CD4-positive, alpha-beta T cell treated with Interleukin-2 at 100 ng/mL for 4 hours (primary cell): ENCODE data around the gene PNMA1.

ENCODE experiments used
- DNase-seq: peaks from one replicate; pipeline ENCODE4 v3.0.0-alpha.2; 2020; ENCODE audit warnings: low spot score

Gene PNMA1

DNA sequence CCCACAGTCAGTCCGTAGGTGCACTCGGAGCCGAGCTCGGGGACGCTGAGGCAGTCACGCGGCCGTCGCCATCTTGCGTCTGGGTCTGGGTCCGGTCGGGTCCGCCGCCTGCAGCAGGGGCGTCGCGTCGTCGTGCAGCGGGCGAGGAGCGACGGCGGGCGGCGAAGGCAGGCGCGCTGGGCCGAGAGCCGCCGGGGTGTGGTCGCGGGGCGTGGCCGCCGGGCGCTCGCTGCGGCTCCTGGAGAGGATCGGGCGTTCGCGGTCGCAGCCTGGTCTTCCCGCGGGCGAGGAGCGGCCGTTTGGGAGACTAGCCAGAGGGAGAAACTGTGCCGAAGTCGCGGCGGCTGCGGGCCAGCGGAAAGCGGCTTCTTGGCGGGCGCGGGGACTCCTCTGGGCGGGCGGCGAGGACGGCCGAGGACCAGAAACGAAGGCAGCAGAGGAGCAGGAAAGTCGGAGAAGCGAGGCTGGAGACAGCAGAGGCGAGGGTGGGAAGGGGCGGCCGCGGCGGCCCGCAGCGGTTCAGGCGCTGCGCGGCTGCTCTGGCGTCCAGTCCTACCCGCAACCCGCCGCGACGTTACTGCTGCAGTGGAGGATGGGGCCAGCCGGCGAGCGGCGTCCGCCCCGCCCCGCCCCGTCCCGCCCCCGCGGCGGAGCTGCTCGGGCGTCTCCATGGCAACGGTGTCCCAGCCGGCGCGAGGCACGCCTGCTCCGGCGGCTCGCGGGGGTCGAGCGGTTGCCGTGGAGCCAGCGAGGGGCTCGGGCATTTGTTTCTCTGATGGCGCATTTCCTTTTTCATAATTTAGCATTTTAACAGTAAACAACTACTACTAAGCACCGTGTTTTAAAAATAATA lies at the start of gene PNMA1:
Gene PNMA1 (minus strand): TSS at position 582 of the 853 bp plus-strand sequence. CDS start 745 bp downstream, outside the sequence.
- peak; percentile 84 for DNase-seq

- no peak for DNase-seq
Measured at GRCh38 chr14:73763396-73763795, 49.2 kb upstream of the PNMA1 start.

GRCh38 chr14:73762375-73762822 lies 48.2 kb upstream of the PNMA1 start:
- DNase-seq = peak; percentile 35

DNA sequence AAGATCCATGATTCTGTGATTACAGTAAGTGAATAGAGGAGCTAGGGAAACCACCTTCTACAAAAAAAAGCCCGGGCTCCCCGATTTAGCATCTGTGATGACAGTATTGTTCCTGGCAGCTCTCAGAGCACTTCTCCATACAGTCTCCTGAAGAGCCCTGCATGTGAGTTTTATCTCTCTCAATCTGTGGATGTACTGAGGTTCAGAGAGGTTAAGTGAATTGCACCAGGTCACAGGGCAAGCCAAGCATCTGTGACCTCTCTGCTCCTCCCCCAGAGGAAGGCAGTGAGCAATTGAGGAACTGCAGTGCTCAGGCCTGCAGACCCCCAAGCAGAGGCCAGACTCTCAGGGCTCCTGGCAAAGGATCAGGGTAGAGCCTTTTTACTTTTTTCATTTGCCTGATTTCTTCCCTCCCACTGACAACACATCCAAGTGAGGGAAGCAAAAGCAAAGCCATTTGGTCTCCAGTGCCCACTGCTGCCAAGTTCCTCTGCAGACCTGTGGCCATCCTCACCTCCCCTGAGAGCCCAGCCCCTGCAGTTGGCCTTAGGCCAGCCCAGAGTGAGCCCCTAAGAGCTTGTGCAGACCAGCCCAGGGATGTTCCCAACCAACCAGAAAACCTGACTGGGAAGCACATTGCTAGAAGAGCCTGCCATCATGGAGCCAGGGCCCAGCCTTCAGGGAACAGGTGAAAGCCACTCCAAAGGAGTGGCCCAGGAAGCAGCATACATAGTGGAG lies 47.6 kb upstream of the PNMA1 start:
- no peak for DNase-seq

DNA sequence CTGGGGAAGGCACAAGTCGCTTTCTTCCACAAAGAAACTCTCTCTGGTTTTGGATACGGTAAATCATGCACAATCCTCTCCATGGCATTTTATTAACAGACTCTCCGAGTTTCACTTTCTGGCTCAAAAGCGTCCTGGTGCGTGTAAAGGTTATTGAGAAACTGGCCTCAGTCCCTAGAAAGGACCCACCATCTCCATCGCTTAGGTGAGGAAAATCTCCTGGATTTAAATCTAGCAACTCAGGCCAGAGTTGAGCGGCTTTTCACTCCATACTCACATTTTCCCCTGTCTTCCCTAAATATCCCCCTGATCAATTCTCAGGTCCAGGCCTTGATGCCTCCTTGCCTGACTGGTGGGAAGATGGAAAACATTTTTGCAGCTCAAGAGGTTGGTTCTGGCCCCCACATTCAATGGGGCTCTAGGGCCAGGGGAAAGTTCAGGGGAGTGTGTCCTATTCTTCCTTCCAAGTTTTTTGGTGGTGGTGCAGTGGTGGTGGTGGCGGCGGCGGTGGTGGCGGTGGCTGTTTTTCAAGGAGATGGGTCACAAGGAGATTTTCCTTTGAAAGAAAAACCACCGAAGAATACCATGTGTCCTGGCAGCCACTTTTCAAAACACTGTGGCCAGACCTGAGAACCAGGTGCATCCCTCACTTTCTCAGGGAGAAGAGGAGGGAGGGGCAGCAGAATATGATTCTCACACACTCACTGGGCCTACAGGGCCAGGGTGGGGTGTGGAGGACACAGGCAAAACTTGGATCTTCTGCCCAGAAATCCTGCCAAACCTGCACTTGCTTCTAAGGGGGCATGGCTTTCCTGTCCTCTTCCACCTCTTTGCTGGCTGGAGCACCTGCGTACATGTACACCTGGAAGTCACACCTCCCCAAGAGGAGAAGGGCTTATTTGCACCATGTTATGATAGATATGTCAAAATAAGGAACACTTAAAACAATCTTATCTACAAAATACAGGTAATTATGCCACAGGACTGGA lies 46.7 kb upstream of the PNMA1 start:
- DNase-seq = no peak

GRCh38 chr14:73759714-73760597 lies 45.8 kb upstream of the PNMA1 start:
- DNase-seq = peak; percentile 95

GRCh38 chr14:73759183-73759713 lies 45.1 kb upstream of the PNMA1 start:
- peak; percentile 50 for DNase-seq

- peak; percentile 64 for DNase-seq
Measured at GRCh38 chr14:73758392-73759182, 44.4 kb upstream of the PNMA1 start.

- DNase-seq = no peak
Measured at GRCh38 chr14:73757876-73758391, 43.8 kb upstream of the PNMA1 start.

- DNase-seq = no peak
Measured at GRCh38 chr14:73757381-73757780, 43.2 kb upstream of the PNMA1 start.

GRCh38 chr14:73755434-73756014 lies 41.3 kb upstream of the PNMA1 start:
- no peak for DNase-seq

DNA sequence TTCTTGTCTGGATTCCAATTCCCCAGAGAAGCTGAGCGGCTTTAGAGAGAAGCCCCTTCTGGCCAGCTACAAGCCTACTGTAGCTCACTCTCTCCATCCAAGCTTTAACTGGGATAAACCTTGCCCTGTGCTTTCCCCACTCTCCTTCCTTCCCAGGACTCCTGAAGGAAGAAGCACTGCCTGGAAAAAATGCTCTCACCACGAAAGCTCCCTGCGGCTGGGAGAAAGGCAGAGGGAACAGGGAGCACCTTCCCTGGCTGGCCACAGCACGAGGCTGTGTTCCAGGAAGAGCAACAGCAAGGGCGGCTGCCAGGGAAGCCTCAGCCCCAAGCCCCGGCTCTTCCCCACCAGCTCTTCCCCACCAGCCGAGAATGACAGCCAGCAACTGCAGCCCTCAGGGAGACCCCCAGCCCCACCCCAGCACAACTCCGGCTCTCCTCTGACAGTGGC lies 40.8 kb upstream of the PNMA1 start:
- no peak for DNase-seq

- DNase-seq = no peak
Measured at GRCh38 chr14:73753887-73754795, 40.0 kb upstream of the PNMA1 start.

DNA sequence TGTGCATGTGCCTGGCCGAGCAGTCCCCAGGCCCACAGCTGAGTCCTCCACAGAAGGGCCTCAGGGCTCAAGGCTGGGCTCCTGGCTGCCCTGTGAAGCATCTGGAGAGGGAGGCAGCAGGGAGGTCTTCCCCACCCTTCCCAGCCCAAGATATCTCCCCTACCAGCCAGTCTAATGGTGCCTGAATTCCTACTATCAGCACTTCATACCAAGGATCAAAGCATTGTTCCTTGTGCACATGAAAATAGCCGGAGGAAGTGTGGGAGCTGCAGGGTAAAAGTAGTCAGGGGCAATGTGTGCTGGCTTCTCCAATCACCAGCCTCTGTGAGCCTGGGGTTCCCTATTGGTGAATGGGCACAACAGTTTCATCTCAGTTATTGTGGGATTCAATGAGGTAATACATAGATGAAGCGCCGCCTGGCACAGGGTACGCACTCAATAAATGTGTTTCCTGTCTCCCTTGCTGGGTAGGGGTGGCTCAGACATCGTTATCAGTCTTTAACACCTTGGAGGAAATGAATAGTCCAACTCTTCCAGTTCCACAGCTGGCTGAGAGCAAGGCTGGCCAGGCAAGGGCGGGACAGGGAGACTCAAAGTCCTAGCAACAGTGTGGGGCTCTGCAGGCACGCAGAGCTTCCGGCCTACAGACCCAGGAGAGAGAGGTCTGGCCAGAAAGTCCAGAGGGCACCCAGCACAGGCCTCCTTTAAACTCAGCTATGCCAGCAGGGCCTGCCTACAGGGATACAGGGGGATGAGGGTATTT lies 39.1 kb upstream of the PNMA1 start:
- DNase-seq = peak; percentile 33

DNA sequence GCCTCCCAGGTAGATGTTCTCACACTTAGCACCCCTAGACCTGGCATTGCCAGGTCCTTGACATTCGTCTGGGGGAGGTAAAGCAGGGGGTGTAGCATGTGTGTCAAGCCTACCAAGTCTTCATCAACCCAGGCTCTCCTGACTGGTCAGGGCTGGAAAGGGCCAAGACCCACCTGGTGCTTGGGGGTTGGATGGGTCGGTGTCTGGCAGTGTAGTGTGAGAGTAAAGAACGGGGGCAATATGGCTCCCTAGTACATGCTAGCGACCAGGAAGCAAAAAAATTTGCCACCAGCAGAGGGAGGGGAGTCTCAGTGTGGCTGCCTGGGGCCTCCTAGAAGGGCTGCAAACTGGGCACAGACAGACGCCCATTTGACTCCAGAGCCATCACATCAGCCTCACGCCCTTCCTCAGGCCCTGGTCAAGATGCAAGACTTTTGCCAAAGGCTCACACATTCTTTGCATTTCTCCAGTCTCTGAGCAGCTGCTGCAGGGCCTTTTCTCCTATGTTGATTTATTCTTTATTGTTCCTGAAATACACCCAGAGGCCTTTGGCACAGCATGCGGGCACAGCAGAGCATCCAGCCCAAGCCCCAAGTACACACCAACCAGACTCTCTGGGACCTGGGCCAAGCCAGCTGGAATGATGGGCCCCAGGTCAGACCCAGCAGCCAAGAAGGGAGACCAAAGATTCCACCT lies 38.3 kb upstream of the PNMA1 start:
- peak; percentile 52 for DNase-seq

GRCh38 chr14:73751157-73751691 lies 37.0 kb upstream of the PNMA1 start:
- no peak for DNase-seq
